Uterus (tissue), 2 donors: ENCODE data around the gene STX5.

Experiments
- POLR2A ChIP-seq, 2 donors: fragments of 450-650 bp; IDR thresholded peaks; one replicate each; pipeline ENCODE4 v1.6.1; 2016; ENCODE audit warnings: antibody characterized with exemption in 2 of 2, mild to moderate bottlenecking in 1 of 2, moderate library complexity in 1 of 2
- TF ChIP-seq, protein P1 (sequence below), 4 experiments: fragments of 200-600 bp in 2 of 4; fragments of 450-650 bp in 2 of 4; sonication (generic) in 2 of 4; IDR thresholded peaks; one replicate each; pipeline ENCODE4 v1.5.1; 2016 to 2019; ENCODE audit warnings: antibody characterized with exemption in 4 of 4, mild to moderate bottlenecking in 2 of 4, moderate library complexity in 1 of 4

DNA sequence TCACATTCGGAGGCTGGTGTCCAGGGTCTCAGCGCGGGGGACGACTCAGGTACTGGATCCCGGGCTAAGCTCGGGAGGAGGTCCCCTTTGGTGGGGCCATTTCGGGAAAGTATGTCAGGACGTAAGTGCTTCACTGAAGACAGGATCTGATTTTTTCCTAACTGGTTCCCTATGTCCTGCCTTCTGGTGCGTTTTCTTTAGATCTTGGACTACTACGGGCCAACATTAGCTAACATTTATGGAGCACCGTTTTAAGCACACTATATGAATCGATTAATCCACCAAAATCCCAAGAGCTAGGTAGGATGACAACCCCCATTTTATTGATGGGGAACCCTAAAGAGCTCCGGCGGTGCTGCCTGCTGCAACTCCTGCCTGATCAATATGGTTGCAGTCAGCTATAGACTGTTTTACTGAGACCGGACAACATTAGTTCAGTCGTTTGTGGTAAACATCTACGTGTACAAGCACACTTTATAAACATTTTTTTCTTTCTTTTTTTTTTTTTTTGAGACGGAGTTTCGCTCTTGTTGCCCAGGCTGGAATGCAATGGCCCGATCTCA is 24.6 kb upstream of the STX5 start:
- TF ChIP-seq, protein P1, sequence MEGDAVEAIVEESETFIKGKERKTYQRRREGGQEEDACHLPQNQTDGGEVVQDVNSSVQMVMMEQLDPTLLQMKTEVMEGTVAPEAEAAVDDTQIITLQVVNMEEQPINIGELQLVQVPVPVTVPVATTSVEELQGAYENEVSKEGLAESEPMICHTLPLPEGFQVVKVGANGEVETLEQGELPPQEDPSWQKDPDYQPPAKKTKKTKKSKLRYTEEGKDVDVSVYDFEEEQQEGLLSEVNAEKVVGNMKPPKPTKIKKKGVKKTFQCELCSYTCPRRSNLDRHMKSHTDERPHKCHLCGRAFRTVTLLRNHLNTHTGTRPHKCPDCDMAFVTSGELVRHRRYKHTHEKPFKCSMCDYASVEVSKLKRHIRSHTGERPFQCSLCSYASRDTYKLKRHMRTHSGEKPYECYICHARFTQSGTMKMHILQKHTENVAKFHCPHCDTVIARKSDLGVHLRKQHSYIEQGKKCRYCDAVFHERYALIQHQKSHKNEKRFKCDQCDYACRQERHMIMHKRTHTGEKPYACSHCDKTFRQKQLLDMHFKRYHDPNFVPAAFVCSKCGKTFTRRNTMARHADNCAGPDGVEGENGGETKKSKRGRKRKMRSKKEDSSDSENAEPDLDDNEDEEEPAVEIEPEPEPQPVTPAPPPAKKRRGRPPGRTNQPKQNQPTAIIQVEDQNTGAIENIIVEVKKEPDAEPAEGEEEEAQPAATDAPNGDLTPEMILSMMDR (IDR thresholded peaks at IDR 0.05), result no peak
- no peak for TF ChIP-seq POLR2A (IDR thresholded peaks at IDR 0.05)
